Measurements from ENCODE around the gene SLC43A1.

The SLC43A1 gene

DNA sequence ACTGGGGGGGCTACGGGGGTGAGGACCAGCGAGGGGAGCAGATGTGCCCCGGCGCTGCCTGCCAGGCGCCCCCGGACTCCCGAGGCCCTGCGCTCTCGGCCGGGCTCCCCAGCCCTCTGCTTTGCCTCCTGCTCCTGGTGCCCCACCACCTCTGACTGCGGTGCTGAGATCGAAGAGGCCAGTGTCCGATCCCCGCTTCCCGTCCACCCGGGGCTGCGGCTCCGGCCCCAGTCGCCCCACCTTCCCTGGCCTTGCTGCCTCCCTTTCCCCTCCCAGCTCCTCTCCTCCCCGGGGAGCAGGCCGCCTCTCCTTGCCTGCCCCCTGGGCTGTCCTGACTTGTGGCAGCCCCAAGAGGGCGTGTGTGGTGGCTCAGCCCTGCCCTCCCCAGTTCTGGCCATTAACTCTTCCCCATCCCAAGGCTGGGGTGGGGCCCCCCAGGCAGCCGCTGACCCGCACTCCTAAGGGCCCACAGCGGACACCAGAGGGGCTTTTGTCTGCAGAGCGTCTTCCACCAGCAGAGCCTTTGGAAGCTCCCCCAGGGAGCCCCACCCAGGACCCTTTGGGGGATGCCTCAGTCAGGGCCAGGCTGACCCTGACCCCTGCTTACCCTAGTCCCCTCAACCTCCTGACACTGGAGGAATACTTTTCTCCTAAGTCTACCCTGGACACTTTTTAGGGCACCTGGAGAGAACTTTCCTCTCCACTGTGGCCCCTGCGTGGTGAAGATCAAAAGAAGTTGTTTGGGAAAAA lies 38.6 kb downstream of the SLC43A1 start:
- peak overlapping the region; percentile 36 for H3K4me3 ChIP-seq (ENCODE audit: low read depth, low read length)
- TF ChIP-seq, protein P1, sequence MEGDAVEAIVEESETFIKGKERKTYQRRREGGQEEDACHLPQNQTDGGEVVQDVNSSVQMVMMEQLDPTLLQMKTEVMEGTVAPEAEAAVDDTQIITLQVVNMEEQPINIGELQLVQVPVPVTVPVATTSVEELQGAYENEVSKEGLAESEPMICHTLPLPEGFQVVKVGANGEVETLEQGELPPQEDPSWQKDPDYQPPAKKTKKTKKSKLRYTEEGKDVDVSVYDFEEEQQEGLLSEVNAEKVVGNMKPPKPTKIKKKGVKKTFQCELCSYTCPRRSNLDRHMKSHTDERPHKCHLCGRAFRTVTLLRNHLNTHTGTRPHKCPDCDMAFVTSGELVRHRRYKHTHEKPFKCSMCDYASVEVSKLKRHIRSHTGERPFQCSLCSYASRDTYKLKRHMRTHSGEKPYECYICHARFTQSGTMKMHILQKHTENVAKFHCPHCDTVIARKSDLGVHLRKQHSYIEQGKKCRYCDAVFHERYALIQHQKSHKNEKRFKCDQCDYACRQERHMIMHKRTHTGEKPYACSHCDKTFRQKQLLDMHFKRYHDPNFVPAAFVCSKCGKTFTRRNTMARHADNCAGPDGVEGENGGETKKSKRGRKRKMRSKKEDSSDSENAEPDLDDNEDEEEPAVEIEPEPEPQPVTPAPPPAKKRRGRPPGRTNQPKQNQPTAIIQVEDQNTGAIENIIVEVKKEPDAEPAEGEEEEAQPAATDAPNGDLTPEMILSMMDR (IDR thresholded peaks at IDR 0.05; ENCODE audit: low read depth, low read length), result peak; percentile 51

DNA sequence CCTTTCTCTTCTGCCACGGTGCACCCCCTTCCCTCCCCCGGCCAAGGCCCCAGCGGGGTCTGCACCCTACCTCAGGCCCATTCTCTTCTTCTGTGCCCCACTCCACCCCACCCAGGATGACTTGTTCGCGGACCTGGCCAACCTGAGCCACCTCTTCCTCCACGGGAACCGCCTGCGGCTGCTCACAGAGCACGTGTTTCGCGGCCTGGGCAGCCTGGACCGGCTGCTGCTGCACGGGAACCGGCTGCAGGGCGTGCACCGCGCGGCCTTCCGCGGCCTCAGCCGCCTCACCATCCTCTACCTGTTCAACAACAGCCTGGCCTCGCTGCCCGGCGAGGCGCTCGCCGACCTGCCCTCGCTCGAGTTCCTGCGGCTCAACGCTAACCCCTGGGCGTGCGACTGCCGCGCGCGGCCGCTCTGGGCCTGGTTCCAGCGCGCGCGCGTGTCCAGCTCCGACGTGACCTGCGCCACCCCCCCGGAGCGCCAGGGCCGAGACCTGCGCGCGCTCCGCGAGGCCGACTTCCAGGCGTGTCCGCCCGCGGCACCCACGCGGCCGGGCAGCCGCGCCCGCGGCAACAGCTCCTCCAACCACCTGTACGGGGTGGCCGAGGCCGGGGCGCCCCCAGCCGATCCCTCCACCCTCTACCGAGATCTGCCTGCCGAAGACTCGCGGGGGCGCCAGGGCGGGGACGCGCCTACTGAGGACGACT lies 39.3 kb downstream of the SLC43A1 start:
- TF ChIP-seq, protein P1 (IDR thresholded peaks at IDR 0.05; ENCODE audit: low read depth, low read length), result no peak
- H3K4me3 ChIP-seq (ENCODE audit: low read depth, low read length), result peak overlapping the region; percentile 36

DNA sequence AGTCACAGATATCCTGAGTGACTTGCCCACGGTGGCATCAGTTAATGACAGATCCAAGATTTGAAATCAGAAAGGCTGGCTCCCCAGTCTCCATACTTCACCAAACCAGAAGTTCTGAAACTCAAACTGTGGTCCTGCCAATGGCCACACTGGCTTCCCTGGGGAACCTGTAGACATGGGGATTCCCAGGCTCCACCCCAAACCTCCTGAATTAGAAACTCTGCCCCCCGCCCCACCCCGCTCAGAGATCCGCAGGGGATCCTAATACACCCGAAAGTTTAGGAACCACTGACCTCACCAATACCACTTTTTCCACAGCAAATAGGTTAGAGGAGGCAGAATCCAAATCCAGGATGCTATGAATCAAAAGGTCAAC lies 39.8 kb downstream of the SLC43A1 start:
- TF ChIP-seq, protein P1 (IDR thresholded peaks at IDR 0.05; ENCODE audit: low read depth, low read length), result no peak

DNA sequence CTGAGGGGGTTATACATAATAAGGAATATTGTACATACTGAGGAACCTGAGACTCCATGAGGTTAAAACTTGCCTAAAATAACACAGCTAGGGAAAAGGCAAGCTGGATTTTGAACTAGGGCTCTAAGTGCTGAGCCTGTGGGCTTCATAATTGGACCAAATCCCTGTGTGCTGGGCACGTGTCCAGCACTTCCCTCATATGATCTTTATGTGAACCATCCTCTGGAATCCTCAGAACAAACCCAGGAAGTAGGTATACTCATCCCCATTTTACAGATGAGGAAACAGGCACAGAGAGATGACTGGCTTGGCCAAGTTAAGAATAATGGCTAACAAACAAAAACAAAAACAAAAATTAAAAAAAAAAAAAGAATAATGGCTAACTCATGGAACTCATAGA lies 40.3 kb downstream of the SLC43A1 start:
- TF ChIP-seq, protein P1 (IDR thresholded peaks at IDR 0.05; ENCODE audit: low read depth, low read length), result no peak
- H3K4me3 ChIP-seq (ENCODE audit: low read depth, low read length), result no peak overlapping the region

More for the DNA sequence above, 39.8 kb downstream of the SLC43A1 start:
- no peak overlapping the region for H3K4me3 ChIP-seq (ENCODE audit: low read depth, low read length)

DNA sequence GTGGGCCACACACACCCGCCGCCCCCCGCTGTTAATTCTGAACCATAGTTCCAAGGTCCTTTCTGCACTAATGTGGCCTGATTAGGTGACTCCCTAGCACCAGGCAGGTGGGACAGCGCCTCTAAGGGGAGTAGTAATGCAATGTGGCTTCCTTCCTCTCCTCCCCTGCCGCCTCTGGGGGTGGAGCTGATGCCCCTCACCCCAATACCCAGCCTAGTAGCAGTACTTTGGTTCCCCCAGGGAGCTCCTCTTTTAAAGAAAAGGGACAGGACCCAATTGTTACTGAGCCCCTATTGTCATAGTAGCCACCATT lies 40.7 kb downstream of the SLC43A1 start:
- no peak overlapping the region for H3K4me3 ChIP-seq (ENCODE audit: low read depth, low read length)
- TF ChIP-seq, protein P1 (IDR thresholded peaks at IDR 0.05; ENCODE audit: low read depth, low read length), result no peak

DNA sequence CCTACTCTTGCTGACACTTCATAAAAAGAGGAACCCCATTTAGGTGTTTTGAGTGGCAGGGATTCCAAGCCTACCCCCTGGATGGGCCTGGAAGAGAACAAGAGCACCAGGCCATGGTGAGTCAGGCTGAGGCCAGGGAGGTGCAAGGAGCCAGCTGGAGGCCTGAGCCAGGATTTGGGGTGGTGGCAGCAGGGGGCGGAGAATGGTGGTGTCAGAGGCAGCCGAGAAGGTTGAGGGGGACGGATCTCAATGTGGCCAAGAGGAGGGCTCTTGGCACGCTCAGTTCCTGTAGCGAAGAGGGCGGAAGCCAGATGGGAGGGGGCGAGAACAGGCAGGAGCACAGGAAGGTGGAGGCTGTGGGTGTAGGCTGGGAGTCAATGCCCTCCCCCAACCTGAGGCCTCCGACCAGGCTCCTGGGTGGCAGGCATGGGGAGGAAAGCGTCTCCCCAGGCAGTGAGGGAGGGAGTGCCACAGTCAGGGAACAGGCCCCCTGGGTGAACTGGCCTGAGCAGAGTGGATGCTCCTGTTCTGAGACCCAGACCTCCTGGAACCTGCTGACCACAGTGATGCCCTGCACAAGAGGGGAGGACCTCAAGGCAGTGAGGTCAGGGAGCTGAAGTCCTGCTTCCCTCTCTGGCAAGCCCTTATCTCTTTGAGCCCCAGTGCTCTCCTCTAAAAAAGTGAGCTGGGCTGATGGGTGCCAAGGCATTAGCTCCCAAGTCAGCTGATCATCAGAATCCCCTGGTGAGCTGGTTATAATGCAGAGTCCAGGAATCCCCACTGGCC lies 41.3 kb downstream of the SLC43A1 start:
- TF ChIP-seq, protein P1 (IDR thresholded peaks at IDR 0.05; ENCODE audit: low read depth, low read length), result no peak
- no peak overlapping the region for H3K4me3 ChIP-seq (ENCODE audit: low read depth, low read length)

Data from WI38 (cell line).